Measurements from ENCODE around the gene MDM2.
"Not testable (repeated sequence)": the region's sequence is repeated elsewhere in the genome, so short reads cannot be mapped to it uniquely, and the experiment has no call there.

MDM2 gene

GRCh38 chr12:68786929-68787328 lies 21.0 kb upstream of the MDM2 start:
- no peak for DNase-seq (ENCODE audit: low read depth)

GRCh38 chr12:68788554-68789143 lies 19.3 kb upstream of the MDM2 start:
- DNase-seq (ENCODE audit: low read depth), result no peak

GRCh38 chr12:68789144-68789878 lies 18.7 kb upstream of the MDM2 start:
- no peak for DNase-seq (ENCODE audit: low read depth)

- no peak for DNase-seq (ENCODE audit: low read depth)
These were observed 17.7 kb upstream of the MDM2 start for GRCh38 chr12:68790081-68790951.

- no peak for DNase-seq (ENCODE audit: low read depth)
These were observed 17.1 kb upstream of the MDM2 start for GRCh38 chr12:68790952-68791234.

GRCh38 chr12:68791897-68792481 lies 16.0 kb upstream of the MDM2 start:
- no peak for DNase-seq (ENCODE audit: low read depth)

- DNase-seq (ENCODE audit: low read depth), result no peak
These were observed 15.0 kb upstream of the MDM2 start for GRCh38 chr12:68792952-68793351.

GRCh38 chr12:68793436-68793835 lies 14.5 kb upstream of the MDM2 start:
- no peak for DNase-seq (ENCODE audit: low read depth)

- no peak for DNase-seq (ENCODE audit: low read depth)
These were observed 13.9 kb upstream of the MDM2 start for GRCh38 chr12:68793975-68794652.

- DNase-seq (ENCODE audit: low read depth), result no peak
These were observed 13.2 kb upstream of the MDM2 start for GRCh38 chr12:68794653-68795251.

- no peak for DNase-seq (ENCODE audit: low read depth)
These were observed 11.6 kb upstream of the MDM2 start for GRCh38 chr12:68796399-68796798.

GRCh38 chr12:68798882-68799234 lies 9.1 kb upstream of the MDM2 start:
- no peak for DNase-seq (ENCODE audit: low read depth)

GRCh38 chr12:68800294-68800693 lies 7.7 kb upstream of the MDM2 start:
- DNase-seq (ENCODE audit: low read depth), result no peak

- DNase-seq (ENCODE audit: low read depth), result not testable (repeated sequence)
These were observed 6.9 kb upstream of the MDM2 start for GRCh38 chr12:68801124-68801523.

- DNase-seq (ENCODE audit: low read depth), result not testable (repeated sequence)
These were observed 5.6 kb upstream of the MDM2 start for GRCh38 chr12:68802372-68802745.

- DNase-seq (ENCODE audit: low read depth), result not testable (repeated sequence)
These were observed 4.9 kb upstream of the MDM2 start for GRCh38 chr12:68802911-68803651.

GRCh38 chr12:68803948-68804656 lies 3.9 kb upstream of the MDM2 start:
- no peak for DNase-seq (ENCODE audit: low read depth)

- DNase-seq (ENCODE audit: low read depth), result no peak
These were observed 3.1 kb upstream of the MDM2 start for GRCh38 chr12:68804657-68805591.

GRCh38 chr12:68805592-68806120 lies 2.3 kb upstream of the MDM2 start:
- no peak for DNase-seq (ENCODE audit: low read depth)

Data from T follicular helper cell (primary cell).